ENCODE measurements around the gene SEL1L. TPM values are rescaled to one million over a fixed set of nuclear protein-coding genes. Genes with fewer than 3 reads are reported as not detected.

Gene SEL1L
- total and polyA plus RNA-seq, 2 experiments from 2014 or later = 20.6 to 22.6 TPM

DNA sequence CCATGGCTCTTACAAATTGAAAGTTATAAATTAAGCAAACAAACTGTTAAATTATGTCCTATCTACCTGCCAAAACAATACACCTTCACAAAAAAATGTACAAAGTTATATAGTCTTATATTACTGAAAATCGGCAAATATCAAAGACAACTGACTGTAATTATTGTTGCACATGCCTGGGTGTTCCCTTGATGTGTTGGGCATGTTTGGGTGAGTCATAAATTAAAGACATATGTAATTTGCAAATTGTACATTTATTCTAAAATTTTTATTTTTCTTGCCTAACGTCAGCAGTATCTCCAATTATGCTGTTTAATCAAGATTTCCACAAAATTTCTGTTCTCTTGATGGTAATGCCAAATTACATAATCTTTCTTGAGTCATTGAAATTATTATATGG is 22.0 kb upstream of the SEL1L start (continued):
- TF ChIP-seq REST (IDR thresholded peaks at IDR 0.05; ENCODE audit: unreplicated experiment) (no peak), ZNF114 (CRISPR knock-in tag; IDR thresholded peaks at IDR 0.05) (no peak), NANOG (IDR thresholded peaks at IDR 0.05; ENCODE audit: borderline replicate concordance) (no peak)

GRCh38 chr14:81555051-81555450 is 21.4 kb upstream of the SEL1L start:
- H3K4me1 Mint-ChIP-seq = no peaks in the 10 kb centered on the region; the same call in 2 of the 3 replicates
- no peaks in the 10 kb centered on the region for H3K9me2 ChIP-seq (ENCODE audit: insufficient read depth)
- H3K27me3 Mint-ChIP-seq (ENCODE audit: insufficient read depth, low read depth, poor library complexity) = no peaks in the 10 kb centered on the region
- no peak overlapping the region for H3K4me3 ChIP-seq
- no peak for TF ChIP-seq REST (IDR thresholded peaks at IDR 0.05; ENCODE audit: unreplicated experiment)
- no peak for TF ChIP-seq ZNF331 (CRISPR knock-in tag; IDR thresholded peaks at IDR 0.05; ENCODE audit: low read depth)
- no peak for TF ChIP-seq NANOG (IDR thresholded peaks at IDR 0.05; ENCODE audit: borderline replicate concordance)
- no peak for TF ChIP-seq EZH2 (IDR thresholded peaks at IDR 0.05; ENCODE audit: low read depth, unreplicated experiment)
- no peak for TF ChIP-seq CTCF (conservative IDR thresholded peaks at IDR 0.05; ENCODE audit: low read depth in 2 of 2)
- no peak for TF ChIP-seq POLR2AphosphoS5 (IDR thresholded peaks at IDR 0.05; ENCODE audit: low read depth)
- no peak for TF ChIP-seq JUNB (IDR thresholded peaks at IDR 0.05; ENCODE audit: unreplicated experiment)
- no peak for TF ChIP-seq ZNF462 (CRISPR knock-in tag; IDR thresholded peaks at IDR 0.05)
- no peak for TF ChIP-seq CREB1 (CRISPR knock-in tag; IDR thresholded peaks at IDR 0.05; ENCODE audit: low read depth)
- no peaks in the 10 kb centered on the region for H3F3A ChIP-seq (replicated peaks; ENCODE audit: low read depth)
- ATAC-seq (no peak), DNase-seq (ENCODE audit: low spot score) (no peak)
- no peaks in the 10 kb centered on the region for H3K27me3 ChIP-seq (ENCODE audit: insufficient read depth)
- H3K4me2 ChIP-seq = no peak overlapping the region
- H3K36me3 Mint-ChIP-seq (ENCODE audit: low read depth) = no peaks in the 10 kb centered on the region
- H2AFZ ChIP-seq = no peak overlapping the region
- H3K27ac Mint-ChIP-seq = no peak overlapping the region
- peaks cover 4% of the 10 kb centered on the region for H3K9me3 Mint-ChIP-seq
- no peak overlapping the region for H3K4me3 Mint-ChIP-seq
- H3K79me2 ChIP-seq (replicated peaks; ENCODE audit: insufficient read depth) = no peaks in the 10 kb centered on the region
- no peaks in the 10 kb centered on the region for H3K36me3 ChIP-seq (ENCODE audit: insufficient read depth)
- H3K4me1 ChIP-seq (ENCODE audit: insufficient read depth) = no peaks in the 10 kb centered on the region
- H3K27ac ChIP-seq (ENCODE audit: low read depth) = no peak overlapping the region
- H4K20me1 ChIP-seq (replicated peaks; ENCODE audit: insufficient read depth) = no peaks in the 10 kb centered on the region
